TTC549 (cell line): ENCODE measurements around the gene ANKRD13B.
"Not testable (repeated sequence)": the region's sequence is repeated elsewhere in the genome, so short reads cannot be mapped to it uniquely, and the experiment has no call there.

Source experiments
- FAIRE-seq: peaks from 2 replicates; lab custom pipeline; 2012; peaks lifted over from hg19 to GRCh38; lab: Jason Lieb, UNC

Gene ANKRD13B

GRCh38 chr17:29592850-29593551, at the start of gene ANKRD13B:
Gene ANKRD13B (plus strand): TSS chr17:29593132. CDS start chr17:29593622, 490 bp downstream.
- no peak for FAIRE-seq

DNA sequence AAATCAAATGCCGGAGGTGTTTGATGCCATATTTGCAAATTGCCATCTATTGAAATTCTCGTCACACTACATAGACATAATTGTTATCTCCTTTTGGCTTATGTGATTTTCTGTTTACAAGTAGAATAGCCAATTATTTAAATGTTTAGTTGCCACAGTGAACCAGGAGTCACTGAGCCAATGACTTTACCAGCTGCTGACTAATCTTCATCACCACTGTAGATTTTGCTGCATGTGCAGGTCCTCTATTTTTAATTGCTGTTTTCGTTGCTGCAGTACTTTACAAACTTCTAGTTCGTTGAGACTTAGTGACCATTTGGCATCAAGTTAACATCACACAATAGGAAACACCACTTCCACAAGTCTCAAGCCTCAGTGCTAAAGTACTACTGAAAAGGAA, 48.9 kb upstream of the ANKRD13B start:
- FAIRE-seq, result no peak

- no peak for FAIRE-seq
Measured at GRCh38 chr17:29546085-29546484, 46.8 kb upstream of the ANKRD13B start.

DNA sequence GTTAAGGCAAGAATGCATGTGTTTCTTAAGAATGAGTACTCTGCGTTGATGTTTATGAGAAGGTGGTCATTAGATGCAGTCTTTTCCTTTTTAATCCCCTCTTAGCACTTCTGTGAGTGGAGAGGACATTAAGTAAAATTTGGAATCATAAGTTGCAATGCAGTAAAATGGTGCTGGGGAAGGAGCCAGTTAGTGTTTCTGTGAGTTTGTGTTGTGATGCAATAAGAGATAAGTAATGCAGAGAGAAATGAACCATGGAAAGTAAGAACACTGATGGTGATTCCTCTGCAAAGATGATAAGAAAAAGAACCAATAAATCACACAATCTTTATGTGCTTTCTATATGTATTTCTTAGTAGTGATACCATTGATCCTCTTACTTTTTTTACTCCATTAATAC, 46.1 kb upstream of the ANKRD13B start:
- no peak for FAIRE-seq

- no peak for FAIRE-seq
Measured at GRCh38 chr17:29549177-29549923, 43.6 kb upstream of the ANKRD13B start.

- FAIRE-seq, result no peak
Measured at GRCh38 chr17:29555840-29556239, 37.1 kb upstream of the ANKRD13B start.

GRCh38 chr17:29557085-29557738, 35.7 kb upstream of the ANKRD13B start:
- no peak for FAIRE-seq

DNA sequence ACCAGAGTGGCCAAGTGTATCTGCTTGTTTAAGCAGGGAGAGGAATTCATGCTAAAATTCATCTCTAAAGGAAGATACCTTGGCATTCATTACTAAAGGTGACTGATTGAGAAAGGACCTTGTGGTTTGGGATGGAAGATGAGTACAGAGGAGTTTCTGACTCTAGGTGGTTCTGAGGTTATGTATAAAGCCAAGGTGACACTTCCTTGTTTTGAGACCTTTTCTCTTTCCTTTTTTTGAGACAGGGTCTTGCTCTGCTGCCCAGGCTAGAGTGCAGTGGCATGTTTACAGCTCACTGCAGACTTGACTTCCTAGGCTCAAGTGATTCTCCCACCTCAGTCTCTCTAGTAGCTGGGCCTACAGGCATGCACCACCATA, 35.2 kb upstream of the ANKRD13B start:
- no peak for FAIRE-seq

DNA sequence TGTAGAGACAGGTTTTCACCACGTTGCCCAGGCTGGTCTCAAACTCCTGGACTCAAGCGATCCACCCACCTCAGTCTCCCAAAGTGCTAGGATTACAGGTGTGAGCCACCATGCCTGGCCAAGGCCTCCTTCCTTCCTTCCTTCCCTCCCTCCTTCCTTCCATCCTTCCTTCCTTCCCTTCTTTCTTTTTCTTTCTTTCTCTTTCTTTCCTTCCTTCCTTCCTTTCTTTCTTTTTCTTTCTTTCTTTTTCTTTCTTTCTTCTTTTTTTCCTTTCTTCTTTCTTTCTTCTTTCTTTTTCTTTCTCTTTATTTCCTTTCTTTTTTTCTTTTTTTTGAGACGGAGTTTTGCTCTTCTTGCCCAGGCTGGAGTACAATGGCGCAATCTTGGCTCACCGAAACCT, 34.8 kb upstream of the ANKRD13B start:
- not testable (repeated sequence) for FAIRE-seq

- FAIRE-seq, result no peak
Measured at GRCh38 chr17:29559640-29560039, 33.3 kb upstream of the ANKRD13B start.

GRCh38 chr17:29560316-29560715, 32.6 kb upstream of the ANKRD13B start:
- no peak for FAIRE-seq

DNA sequence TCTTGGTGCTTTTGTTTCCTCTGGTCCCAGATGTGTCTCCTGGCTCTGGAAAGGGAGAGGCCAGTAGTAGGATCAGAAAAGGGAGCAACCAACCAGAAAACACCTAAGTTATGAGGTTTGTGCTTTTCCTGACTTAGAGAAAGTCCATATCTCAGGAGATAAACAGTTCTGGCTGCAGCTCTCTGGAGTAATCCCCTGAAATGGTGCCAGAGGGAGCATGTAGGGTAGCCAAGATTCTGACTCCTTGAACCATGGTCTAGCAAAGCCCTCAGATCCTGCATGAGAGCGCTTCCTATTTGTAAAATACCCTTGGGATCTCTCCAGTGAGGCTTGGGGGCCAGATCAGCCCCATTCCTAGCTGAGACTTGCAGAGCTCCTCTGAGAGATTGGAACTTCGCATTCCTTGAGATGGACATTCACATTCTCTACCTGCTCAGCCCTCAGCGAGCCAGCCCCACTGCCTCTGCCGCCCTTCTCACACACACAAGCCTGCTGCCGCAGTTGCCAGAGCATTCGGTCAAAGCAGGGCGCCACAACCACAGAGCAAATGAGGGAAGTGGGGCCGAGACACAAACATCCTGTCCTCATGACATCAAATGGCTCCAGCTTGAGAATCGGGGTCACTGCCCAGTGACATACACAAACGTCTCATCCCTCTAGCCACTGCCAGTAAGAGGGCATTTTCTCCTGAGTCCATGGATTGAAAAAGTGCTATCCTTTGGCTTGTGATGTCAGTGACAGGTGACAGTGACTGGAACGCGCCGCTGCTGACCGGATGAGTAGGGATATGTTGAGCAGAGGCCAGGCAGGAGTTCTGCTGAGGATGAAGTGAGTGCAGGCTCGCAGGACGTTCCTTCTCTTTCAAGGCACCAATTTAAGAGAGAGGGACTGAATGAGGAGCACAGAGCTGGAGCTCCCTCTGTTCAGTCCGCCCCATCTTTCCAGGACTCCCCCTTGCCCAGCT, 31.1 kb upstream of the ANKRD13B start:
- no peak for FAIRE-seq

- FAIRE-seq, result no peak
Measured at GRCh38 chr17:29562615-29563014, 30.3 kb upstream of the ANKRD13B start.

DNA sequence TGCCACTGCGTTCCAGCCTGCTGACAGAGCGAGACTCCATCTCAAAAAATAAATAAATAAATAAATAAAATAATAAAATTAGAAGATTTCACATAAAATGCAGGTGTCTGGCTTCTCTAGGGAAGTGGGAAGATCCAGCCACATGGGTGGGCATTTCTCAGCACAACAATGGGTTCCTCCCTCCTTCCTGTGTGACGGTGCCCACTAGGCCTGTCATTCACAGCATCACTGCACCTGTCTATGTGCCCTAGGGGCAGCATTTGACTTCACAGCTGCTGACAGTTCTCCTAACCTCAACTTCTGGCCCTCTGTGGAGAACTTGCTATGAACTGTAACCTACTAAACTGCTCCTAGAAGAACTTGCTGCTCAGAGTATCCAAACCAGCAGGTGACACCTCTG, 29.1 kb upstream of the ANKRD13B start:
- no peak for FAIRE-seq

- no peak for FAIRE-seq
Measured at GRCh38 chr17:29565643-29566472, 27.1 kb upstream of the ANKRD13B start.

DNA sequence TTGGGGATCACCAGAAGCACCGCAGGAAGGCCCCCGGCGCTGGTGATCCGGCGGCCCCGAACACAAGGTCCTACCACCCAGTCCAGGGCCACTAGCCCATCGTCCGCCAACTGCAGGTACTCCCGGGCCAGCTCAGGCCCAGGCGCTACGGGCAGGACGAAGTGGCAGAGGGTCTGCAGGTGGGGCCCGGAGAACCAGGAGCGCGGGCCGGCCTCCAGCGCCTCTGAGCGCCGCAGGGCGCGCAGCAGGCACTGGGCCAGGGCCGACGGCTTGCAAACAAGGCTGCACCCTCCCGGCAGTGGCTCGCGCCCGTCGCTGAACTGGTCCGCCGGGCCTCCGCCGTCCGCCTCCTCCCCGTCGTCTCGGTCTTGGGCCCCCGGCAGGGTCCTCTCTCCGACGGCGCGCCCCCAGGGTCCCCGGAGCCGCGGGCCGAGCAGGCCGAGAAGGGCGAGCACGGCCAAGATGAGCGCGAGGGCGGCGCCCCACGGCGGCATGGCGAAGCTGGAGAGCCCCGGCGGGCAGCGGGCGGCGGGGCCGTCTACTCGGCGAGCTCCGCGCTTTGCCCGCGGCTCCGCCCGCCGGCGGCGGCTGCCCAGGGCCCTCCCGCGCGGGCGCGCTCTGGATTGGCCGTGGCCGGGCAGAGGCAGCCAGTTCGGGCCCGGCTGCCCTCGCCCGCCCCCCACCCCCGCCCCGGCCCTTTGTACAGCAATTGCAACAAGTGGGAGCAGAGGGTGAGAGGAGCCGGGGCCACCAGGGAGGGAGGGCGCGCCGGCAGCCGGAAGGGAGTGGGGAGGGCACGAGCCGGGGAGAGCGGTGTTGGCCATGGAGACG, 26.2 kb upstream of the ANKRD13B start, which contains the start of gene ABHD15:
ABHD15 (minus strand) TSS at position 565 of the 831 bp plus-strand sequence; CDS start at position 494, 71 bp downstream.
- FAIRE-seq, result no peak

DNA sequence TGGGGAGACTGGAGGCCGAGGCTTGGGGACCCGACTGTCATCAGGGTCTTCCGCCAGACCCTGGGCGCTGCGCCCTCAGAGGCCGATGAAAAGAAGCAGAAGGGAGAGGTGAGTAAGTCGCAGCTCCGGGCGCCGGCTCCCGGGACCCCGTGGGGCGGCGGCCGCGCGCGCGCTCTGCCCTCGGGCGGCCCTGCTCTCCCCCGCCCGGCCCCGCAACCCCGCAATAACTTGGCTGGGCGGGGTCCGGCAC, 25.7 kb upstream of the ANKRD13B start:
- no peak for FAIRE-seq

DNA sequence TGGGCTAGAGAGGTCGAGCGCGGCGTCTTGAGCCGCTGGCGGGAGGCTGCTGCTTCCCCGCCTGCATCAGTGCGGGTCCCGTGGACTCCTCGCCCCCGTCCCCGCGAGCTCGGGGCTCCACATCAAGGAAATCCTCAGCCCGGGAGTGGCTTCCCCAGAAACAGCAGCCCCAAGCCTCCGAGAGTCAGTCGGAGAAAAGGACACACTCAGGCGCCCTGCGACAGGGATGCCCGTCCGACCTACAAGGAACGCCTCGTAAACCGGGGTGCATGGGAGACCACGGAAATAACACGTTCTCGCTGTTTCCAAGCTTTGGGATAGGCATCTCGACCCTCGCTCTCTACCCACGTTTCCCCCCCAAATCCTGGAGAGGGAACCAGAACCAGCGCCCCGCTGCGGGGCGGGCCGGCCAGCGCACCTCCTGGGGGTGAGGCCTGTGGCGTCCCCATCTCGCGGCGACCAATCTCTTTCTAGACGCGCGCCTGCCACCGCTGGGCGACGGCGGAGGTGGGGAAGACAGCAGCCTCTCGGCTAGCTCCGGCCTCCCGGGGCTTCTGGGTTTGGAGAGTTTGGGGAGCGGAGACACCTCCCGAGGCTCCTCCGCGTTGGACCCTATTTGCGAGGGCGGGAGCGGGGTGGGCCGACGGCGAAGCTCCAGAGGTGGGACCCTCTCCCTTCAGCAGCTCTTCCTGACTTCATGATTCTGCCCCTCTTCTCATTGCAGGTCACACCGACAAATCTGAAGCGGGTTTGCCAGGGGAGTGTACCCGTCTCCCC, 25.2 kb upstream of the ANKRD13B start:
- FAIRE-seq, result no peak

GRCh38 chr17:29568331-29569244, 24.3 kb upstream of the ANKRD13B start, which contains the start of gene TP53I13:
Gene TP53I13 (plus strand): TSS chr17:29568701. CDS start chr17:29568759, 58 bp downstream.
- no peak for FAIRE-seq
